ENCODE data around the gene C22orf23.
"Not testable (repeated sequence)": the region's sequence is repeated elsewhere in the genome, so short reads cannot be mapped to it uniquely, and the experiment has no call there.

C22orf23 gene

GRCh38 chr22:37976547-37976946, 23.1 kb upstream of the C22orf23 start:
- no peaks in the 10 kb centered on the region for H3K9me3 ChIP-seq (replicated peaks; ENCODE audit: low read length)
- H3K27me3 ChIP-seq (ENCODE audit: control insufficient read depth, insufficient read depth, low read length), result no peaks in the 10 kb centered on the region
- no peak overlapping the region for H3K9ac ChIP-seq (ENCODE audit: low read depth, low read length)
- H3K36me3 ChIP-seq (ENCODE audit: insufficient read depth, low read length), result no peaks in the 10 kb centered on the region
- no peaks in the 10 kb centered on the region for H3K4me1 ChIP-seq (ENCODE audit: control insufficient read depth, insufficient read depth, low read length)
- H3K4me2 ChIP-seq (ENCODE audit: low read length), result no peak overlapping the region
- H3K4me3 ChIP-seq (ENCODE audit: low read length), result no peak overlapping the region

GRCh38 chr22:37976022-37976421, 22.6 kb upstream of the C22orf23 start:
- H3K27me3 ChIP-seq (ENCODE audit: control insufficient read depth, insufficient read depth, low read length); H3K9me3 ChIP-seq (replicated peaks; ENCODE audit: low read length); H3K4me1 ChIP-seq (ENCODE audit: control insufficient read depth, insufficient read depth, low read length); H3K9ac ChIP-seq (ENCODE audit: low read depth, low read length); H3K4me3 ChIP-seq (ENCODE audit: low read length); H3K36me3 ChIP-seq (ENCODE audit: insufficient read depth, low read length); H3K4me2 ChIP-seq (ENCODE audit: low read length): not testable (repeated sequence)

- Histone ChIP-seq H3K9me3 (replicated peaks; ENCODE audit: low read length) (no peaks in the 10 kb centered on the region), H3K4me1 (ENCODE audit: control insufficient read depth, insufficient read depth, low read length) (no peaks in the 10 kb centered on the region), H3K4me3 (ENCODE audit: low read length) (no peak overlapping the region), H3K36me3 (ENCODE audit: insufficient read depth, low read length) (no peaks in the 10 kb centered on the region), H3K4me2 (ENCODE audit: low read length) (no peak overlapping the region), H3K9ac (ENCODE audit: low read depth, low read length) (no peak overlapping the region), H3K27me3 (ENCODE audit: control insufficient read depth, insufficient read depth, low read length) (no peaks in the 10 kb centered on the region)
Observed at GRCh38 chr22:37975153-37975552, 21.8 kb upstream of the C22orf23 start.

- H3K9ac ChIP-seq (ENCODE audit: low read depth, low read length), result no peak overlapping the region
- no peak overlapping the region for H3K4me3 ChIP-seq (ENCODE audit: low read length)
- H3K9me3 ChIP-seq (replicated peaks; ENCODE audit: low read length), result no peaks in the 10 kb centered on the region
- H3K4me2 ChIP-seq (ENCODE audit: low read length), result no peak overlapping the region
- H3K4me1 ChIP-seq (ENCODE audit: control insufficient read depth, insufficient read depth, low read length), result no peaks in the 10 kb centered on the region
- no peaks in the 10 kb centered on the region for H3K27me3 ChIP-seq (ENCODE audit: control insufficient read depth, insufficient read depth, low read length)
- H3K36me3 ChIP-seq (ENCODE audit: insufficient read depth, low read length), result peaks cover 7% of the 10 kb centered on the region
Observed at GRCh38 chr22:37973271-37974170, 20.1 kb upstream of the C22orf23 start.

- Histone ChIP-seq H3K36me3 (ENCODE audit: insufficient read depth, low read length) (peaks cover 17% of the 10 kb centered on the region), H3K4me1 (ENCODE audit: control insufficient read depth, insufficient read depth, low read length) (no peaks in the 10 kb centered on the region), H3K4me3 (ENCODE audit: low read length) (no peak overlapping the region)
Observed at GRCh38 chr22:37972527-37972926, 19.1 kb upstream of the C22orf23 start.

GRCh38 chr22:37971475-37972434, 18.4 kb upstream of the C22orf23 start:
- Histone ChIP-seq H3K4me2 (ENCODE audit: low read length) (no peak overlapping the region), H3K36me3 (ENCODE audit: insufficient read depth, low read length) (peaks cover 24% of the 10 kb centered on the region), H3K27me3 (ENCODE audit: control insufficient read depth, insufficient read depth, low read length) (no peaks in the 10 kb centered on the region), H3K9ac (ENCODE audit: low read depth, low read length) (no peak overlapping the region), H3K4me1 (ENCODE audit: control insufficient read depth, insufficient read depth, low read length) (no peaks in the 10 kb centered on the region), H3K9me3 (replicated peaks; ENCODE audit: low read length) (no peaks in the 10 kb centered on the region), H3K4me3 (ENCODE audit: low read length) (no peak overlapping the region)

More at GRCh38 chr22:37972527-37972926, 19.1 kb upstream of the C22orf23 start:
- Histone ChIP-seq H3K4me2 (ENCODE audit: low read length) (no peak overlapping the region), H3K9ac (ENCODE audit: low read depth, low read length) (no peak overlapping the region), H3K27me3 (ENCODE audit: control insufficient read depth, insufficient read depth, low read length) (no peaks in the 10 kb centered on the region), H3K9me3 (replicated peaks; ENCODE audit: low read length) (no peaks in the 10 kb centered on the region)

GRCh38 chr22:37970864-37971263, 17.5 kb upstream of the C22orf23 start:
- H3K27me3 ChIP-seq (ENCODE audit: control insufficient read depth, insufficient read depth, low read length), result no peaks in the 10 kb centered on the region
- H3K36me3 ChIP-seq (ENCODE audit: insufficient read depth, low read length), result peaks cover 30% of the 10 kb centered on the region
- no peaks in the 10 kb centered on the region for H3K9me3 ChIP-seq (replicated peaks; ENCODE audit: low read length)
- H3K4me3 ChIP-seq (ENCODE audit: low read length), result no peak overlapping the region
- H3K4me1 ChIP-seq (ENCODE audit: control insufficient read depth, insufficient read depth, low read length), result peaks cover 3% of the 10 kb centered on the region
- no peak overlapping the region for H3K4me2 ChIP-seq (ENCODE audit: low read length)
- H3K9ac ChIP-seq (ENCODE audit: low read depth, low read length), result no peak overlapping the region

GRCh38 chr22:37968452-37969251, 15.3 kb upstream of the C22orf23 start:
- Histone ChIP-seq H3K27me3 (ENCODE audit: control insufficient read depth, insufficient read depth, low read length) (no peaks in the 10 kb centered on the region), H3K36me3 (ENCODE audit: insufficient read depth, low read length) (peaks cover 30% of the 10 kb centered on the region), H3K4me1 (ENCODE audit: control insufficient read depth, insufficient read depth, low read length) (peaks cover 5% of the 10 kb centered on the region), H3K4me3 (ENCODE audit: low read length) (no peak overlapping the region), H3K4me2 (ENCODE audit: low read length) (no peak overlapping the region), H3K9me3 (replicated peaks; ENCODE audit: low read length) (no peaks in the 10 kb centered on the region), H3K9ac (ENCODE audit: low read depth, low read length) (no peak overlapping the region)

- H3K4me1 ChIP-seq (ENCODE audit: control insufficient read depth, insufficient read depth, low read length), result peaks cover 5% of the 10 kb centered on the region
- no peak overlapping the region for H3K4me3 ChIP-seq (ENCODE audit: low read length)
- no peaks in the 10 kb centered on the region for H3K27me3 ChIP-seq (ENCODE audit: control insufficient read depth, insufficient read depth, low read length)
- H3K36me3 ChIP-seq (ENCODE audit: insufficient read depth, low read length), result peaks cover 30% of the 10 kb centered on the region
- H3K9me3 ChIP-seq (replicated peaks; ENCODE audit: low read length), result no peaks in the 10 kb centered on the region
- H3K9ac ChIP-seq (ENCODE audit: low read depth, low read length), result no peak overlapping the region
- no peak overlapping the region for H3K4me2 ChIP-seq (ENCODE audit: low read length)
Observed at GRCh38 chr22:37967637-37968451, 14.4 kb upstream of the C22orf23 start.

- Histone ChIP-seq H3K9me3 (replicated peaks; ENCODE audit: low read length) (no peaks in the 10 kb centered on the region), H3K9ac (ENCODE audit: low read depth, low read length) (no peak overlapping the region), H3K4me1 (ENCODE audit: control insufficient read depth, insufficient read depth, low read length) (peaks cover 5% of the 10 kb centered on the region), H3K36me3 (ENCODE audit: insufficient read depth, low read length) (peaks cover 32% of the 10 kb centered on the region), H3K4me2 (ENCODE audit: low read length) (no peak overlapping the region), H3K27me3 (ENCODE audit: control insufficient read depth, insufficient read depth, low read length) (no peaks in the 10 kb centered on the region), H3K4me3 (ENCODE audit: low read length) (no peak overlapping the region)
Observed at GRCh38 chr22:37967147-37967546, 13.7 kb upstream of the C22orf23 start.
